CD4-positive, alpha-beta T cell treated with Interleukin-21 for 1 hour (primary cell): ENCODE measurements around the gene RIPPLY2.
"Not testable (repeated sequence)": the region's sequence is repeated elsewhere in the genome, so short reads cannot be mapped to it uniquely, and the experiment has no call there.

Source experiments
- DNase-seq: peaks from one replicate; pipeline ENCODE4 v3.0.0-alpha.2; 2020

RIPPLY2 gene

DNA sequence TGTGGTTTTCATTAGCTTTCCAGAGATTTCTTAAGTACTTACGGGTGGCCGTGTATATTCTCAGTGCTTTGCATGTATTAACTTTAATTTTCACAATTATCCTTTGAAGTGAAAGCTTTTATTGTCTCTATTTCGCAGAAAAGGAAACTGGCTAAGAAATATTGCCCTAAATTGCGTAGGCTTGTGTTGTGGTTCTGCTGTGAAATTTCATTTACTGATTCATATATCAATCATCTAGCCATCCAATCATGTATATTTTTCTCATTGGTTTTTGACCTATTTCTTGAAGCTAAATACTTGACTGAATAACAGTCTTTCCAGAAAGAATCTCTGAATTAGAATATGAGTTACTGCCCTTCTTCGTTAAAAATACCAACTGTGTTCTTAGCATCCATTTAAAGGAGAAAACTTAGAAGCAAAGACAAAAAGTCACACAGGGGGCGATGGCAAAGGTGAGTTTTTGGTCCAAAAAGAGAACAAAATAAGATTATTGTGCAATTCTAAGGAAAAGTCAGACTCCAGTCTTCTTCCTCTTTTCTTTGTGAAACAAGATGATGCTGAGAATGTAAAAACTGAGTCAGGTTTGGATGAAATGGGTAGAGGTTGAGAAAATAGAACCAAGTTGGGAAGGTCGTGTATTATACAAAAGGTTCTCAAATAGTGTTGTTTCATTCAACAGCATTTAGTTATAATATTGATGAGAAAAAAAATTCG, 7.8 kb downstream of the RIPPLY2 start:
- DNase-seq, result no peak

GRCh38 chr6:83862776-83863471, 9.8 kb downstream of the RIPPLY2 start:
- DNase-seq, result no peak

DNA sequence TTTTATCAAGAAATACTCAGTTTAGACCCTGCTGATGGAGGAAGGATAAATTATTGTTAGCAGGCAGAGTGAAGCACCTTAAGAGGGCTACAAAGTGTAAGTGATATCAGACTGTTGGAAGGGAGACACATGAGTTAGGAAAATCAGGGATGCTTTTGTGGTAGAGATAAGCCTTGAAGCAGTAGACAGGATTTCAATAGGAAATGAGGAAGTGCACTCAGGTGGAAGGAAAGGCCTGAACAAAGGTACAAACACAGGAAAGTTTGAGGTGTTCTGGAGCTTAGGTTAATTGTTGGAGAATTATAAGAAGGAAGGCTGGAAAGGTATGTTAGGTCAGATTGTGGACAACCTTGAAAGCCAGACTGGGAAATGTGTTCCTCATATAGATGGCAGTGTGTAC, 13.9 kb downstream of the RIPPLY2 start:
- DNase-seq, result no peak

DNA sequence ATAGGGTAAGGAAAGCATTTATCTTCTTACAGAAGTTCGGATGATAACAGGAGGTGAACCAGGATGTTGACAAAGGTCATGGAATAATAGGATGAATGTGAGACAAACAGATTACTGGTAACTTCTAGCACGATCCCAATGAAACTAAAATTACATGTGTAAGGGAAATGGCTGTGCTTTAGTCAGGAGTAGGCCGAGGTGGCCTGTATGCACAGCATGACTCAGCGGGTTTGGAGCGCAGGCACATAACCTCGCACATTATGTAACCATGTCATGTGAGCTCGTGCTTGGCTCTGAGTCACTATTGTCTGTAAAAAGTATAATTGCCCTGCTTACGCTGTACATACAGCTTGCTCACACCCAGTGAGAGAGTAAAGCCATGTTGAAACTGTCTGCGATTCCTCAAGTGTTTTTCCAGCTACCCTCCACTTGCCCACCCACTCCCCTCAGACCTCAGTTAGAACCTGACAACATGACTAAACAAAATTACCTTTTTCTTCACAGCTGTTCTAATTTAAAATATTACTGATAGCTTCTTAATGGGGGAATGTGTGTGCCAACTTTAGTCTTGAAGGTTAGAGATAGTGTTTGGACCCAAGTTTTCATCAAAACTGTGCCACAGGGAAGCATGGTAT, 14.5 kb downstream of the RIPPLY2 start:
- DNase-seq, result peak; percentile 26

GRCh38 chr6:83868639-83869038, 15.5 kb downstream of the RIPPLY2 start:
- no peak for DNase-seq

GRCh38 chr6:83870649-83871048, 17.5 kb downstream of the RIPPLY2 start:
- DNase-seq, result no peak

- no peak for DNase-seq
Measured at GRCh38 chr6:83872386-83873118, 19.4 kb downstream of the RIPPLY2 start.

- no peak for DNase-seq
Measured at GRCh38 chr6:83873869-83874268, 20.7 kb downstream of the RIPPLY2 start.

DNA sequence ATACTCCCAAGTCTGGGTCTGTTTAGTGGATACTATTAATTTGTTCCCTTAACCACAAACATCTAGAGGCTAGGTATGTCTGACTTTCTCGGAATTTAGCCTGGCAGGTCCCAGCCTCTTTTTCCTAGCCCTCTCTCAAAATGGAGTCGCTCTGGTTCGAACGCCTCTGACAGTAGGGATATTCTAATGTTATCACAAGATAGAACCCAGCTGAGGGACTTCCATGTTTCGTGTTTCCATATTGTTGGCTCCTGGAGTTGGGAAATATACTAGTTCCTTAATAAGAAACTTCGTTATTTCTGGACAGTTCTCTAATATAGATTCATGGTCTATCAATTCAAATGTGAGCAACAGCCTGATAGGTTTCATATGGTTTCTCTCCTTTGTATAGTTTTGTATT, 22.7 kb downstream of the RIPPLY2 start:
- no peak for DNase-seq

DNA sequence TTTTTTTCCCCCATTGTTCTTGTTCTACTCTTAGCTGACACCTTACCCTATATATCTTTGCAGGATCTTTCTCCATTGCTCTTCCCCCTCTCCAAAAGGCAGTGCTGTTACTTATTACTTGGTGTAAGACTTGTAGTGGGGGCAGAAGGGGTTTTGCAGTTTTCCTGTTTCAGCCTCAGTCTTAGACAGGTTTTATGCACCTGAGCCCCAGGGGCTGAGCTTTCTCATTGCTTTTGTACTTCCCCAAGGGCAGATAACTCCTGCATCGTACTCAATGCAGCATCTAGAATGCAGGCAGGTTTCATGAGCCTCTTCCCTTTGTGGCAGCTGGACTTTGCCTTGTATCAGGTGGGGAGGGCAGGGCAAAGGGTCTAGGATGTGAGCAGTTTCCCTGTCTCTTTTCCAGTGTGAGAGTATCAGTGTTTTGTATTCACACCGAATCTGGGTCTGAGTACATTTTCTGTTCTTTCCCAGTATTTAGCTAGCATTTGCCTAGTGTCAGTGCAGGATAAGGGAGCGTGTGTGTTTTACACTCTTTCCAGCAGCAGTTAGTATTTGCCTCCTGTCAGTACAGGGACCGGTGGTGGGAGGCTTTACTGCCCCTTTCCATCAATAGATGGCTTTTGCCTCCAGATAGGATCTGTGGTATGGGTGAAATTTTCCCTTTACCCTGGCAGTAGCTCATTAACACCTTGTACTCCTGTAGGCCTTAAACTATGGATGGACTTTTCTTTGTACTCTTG, 25.9 kb downstream of the RIPPLY2 start:
- no peak for DNase-seq

GRCh38 chr6:83879746-83880145, 26.6 kb downstream of the RIPPLY2 start:
- DNase-seq, result no peak

- no peak for DNase-seq
Measured at GRCh38 chr6:83883240-83883639, 30.1 kb downstream of the RIPPLY2 start.

DNA sequence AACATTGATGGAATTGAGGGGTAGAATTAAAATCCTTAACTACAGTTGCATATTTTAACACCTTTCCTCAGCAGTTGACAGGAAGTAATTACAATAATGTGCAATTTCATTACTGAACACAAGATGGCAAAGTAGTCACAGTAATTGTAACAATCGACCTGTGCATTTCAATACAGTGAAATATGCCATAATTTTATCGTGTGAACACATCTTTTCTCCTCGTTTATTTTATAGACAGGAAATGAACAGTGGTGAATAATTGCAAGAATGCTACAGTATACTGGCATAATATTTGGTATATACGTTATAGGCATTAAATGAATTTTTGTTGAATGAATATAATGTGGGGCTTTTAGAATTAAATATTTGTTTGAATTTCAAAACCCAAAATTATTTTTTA, 31.4 kb downstream of the RIPPLY2 start:
- DNase-seq, result peak; percentile 64

DNA sequence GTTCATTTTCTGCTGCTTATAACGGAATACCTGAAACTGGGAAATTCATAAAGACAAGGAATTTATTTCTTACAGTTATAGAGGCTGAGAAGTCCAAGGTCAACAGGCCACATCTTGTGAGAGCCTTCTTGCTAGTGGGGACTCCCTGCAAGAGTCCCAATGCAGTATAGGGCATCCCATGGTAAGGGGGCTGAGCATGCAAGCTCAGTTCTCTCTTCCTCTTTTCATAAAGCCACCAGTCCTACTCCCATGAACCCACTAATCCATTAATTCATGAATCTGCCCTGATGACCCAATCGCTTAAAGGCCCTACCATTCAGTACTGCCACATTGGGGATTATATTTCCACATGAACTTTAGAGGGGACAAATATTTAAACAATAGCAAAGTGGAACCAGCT, 32.8 kb downstream of the RIPPLY2 start:
- no peak for DNase-seq

GRCh38 chr6:83889621-83890020, 36.5 kb downstream of the RIPPLY2 start:
- DNase-seq, result no peak

- no peak for DNase-seq
Measured at GRCh38 chr6:83890520-83890919, 37.4 kb downstream of the RIPPLY2 start.

DNA sequence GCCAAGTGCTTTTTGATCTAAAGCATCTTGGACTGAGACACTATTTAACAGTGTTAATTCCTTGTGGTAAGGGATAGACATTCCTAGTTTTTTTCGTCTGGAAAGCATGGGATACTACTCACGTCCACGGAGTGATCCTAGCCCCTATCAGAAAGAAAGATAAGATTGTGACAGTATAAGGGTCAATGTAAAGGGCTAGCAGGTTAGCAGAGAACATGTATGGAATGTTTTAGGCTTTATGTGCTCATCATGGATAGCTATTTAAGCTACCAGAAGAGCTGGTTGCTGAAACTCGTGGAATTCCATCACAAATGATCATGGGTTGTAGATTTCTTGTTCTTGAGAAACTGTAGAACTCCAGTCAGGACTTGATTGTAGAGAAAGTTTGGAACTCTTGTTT, 38.4 kb downstream of the RIPPLY2 start:
- no peak for DNase-seq

DNA sequence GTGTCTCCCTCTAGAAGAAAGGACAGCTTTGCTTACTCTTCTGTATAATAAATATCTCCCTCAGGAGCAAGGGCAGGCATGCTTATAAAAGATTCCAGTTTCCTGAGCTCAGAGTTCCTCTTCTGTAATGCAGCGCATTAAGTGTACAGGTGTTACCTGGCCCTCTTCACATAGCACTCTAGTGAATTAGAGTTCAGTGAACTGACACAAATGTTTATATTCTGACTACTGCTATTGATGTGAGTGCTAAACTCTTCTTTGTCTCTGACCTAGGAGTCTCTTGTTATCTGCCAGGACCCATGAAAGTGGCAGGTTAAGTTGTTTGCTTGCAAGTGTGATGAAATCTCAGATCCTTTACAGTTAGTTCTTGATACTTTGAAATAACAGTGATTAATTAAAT, 39.9 kb downstream of the RIPPLY2 start:
- no peak for DNase-seq

GRCh38 chr6:83897094-83897493, 43.9 kb downstream of the RIPPLY2 start:
- DNase-seq, result not testable (repeated sequence)

DNA sequence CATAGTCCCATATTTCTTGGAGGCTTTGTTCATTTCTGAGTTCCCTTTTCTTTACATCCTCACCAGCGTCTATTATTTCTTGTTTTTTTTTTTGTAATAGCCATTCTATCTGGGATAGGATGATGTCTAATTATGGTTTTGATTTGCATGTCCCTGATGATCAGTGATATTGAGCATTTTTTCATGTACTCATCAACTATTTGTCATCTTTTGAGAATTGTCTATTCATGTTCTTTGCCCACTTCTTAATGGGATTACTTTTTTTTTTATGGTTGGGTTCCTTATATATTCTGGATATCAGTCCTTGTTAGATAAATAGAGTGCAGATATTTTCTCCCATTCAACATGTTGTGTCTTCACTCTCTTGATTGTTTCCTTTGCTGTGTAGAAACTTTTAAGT, 48.5 kb downstream of the RIPPLY2 start:
- no peak for DNase-seq

- no peak for DNase-seq
Measured at GRCh38 chr6:83904395-83904794, 51.2 kb downstream of the RIPPLY2 start.

DNA sequence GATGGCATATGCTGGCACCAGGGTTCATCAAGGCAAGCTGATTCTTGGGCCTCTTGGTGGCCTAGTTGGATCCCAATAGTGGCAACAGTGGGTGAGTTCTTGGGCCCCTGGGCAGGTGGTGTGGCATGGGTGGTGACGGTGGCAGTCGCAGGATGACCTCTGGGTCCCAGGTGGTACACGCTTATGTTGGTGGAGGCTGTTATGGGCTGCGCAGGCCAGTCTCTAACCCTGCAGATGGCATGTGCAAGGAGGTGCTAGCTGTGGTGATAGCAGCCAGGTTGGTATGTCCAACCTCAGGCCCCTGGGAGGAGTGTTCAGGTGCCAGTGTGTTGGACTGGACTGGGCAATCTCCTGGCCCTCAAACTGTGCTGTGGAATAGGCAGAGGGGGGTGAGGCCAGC, 52.5 kb downstream of the RIPPLY2 start:
- DNase-seq, result no peak
